SK-N-MC (cell line): ENCODE measurements around the gene EFCAB11.

Experiments used
- EZH2 ChIP-seq: fragments of 200-600 bp; sonication (generic); IDR thresholded peaks from one replicate; pipeline ENCODE4 v1.6.1; 2017; ENCODE audit warnings: antibody characterized with exemption
- FOXP2 ChIP-seq: optimal IDR thresholded peaks from 2 replicates; pipeline ENCODE3; 2011; ENCODE audit warnings: mild to moderate bottlenecking, moderate library complexity; ENCODE audit not compliant: insufficient read depth; ENCODE audit errors: extremely low read length, control extremely low read depth
- POLR2AphosphoS5 ChIP-seq: IDR thresholded peaks from 2 replicates; pipeline ENCODE4 v1.6.1; 2012; ENCODE audit warnings: mild to moderate bottlenecking, low read depth, low read length, borderline replicate concordance

- TF ChIP-seq EZH2 (no peak), POLR2AphosphoS5 (no peak), FOXP2 (no peak)
Measured at GRCh38 chr14:89986462-89987160, 32.1 kb upstream of the EFCAB11 start.
